ENCODE results near the gene MN1. TPM values are rescaled to one million over a fixed set of nuclear protein-coding genes. Genes with fewer than 3 reads are reported as not detected.

The MN1 gene
- polyA plus RNA-seq, 3 donors = 0.06 to 0.38 (median 0.29) TPM

DNA sequence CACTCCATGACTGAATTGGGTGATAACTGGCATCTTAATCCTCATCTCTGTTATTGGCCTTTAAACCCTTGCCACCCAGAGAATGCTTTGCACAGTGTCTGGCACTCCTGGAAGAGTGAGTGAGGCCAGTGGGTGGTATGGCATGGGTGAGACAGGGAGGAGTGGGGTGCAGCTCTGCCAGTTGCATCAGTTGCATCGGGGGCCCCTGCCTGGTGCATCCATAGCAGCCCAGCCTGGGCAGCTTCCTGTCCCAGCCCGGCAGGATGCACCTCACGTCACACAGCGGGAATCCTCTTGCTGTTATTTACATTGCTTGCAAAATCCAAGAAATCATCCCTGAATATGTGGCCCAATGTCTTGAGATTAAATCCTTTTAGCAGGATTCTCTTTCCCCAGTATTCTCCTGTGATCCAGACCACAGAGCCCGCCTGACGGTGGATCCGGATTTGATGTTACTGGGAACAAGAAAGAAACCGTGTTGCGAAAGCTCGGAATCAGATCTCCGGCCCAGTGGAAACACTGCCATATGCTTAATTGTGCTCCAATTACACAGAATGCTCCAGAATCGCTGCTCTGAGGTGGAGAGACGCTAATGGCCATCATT, 37.6 kb upstream of the MN1 start:
- H3K27me3 ChIP-seq (ENCODE audit: control insufficient read depth in 2 of 2, insufficient read depth in 2 of 2, low read length in 2 of 2) = no peaks in the 10 kb centered on the region
- peaks cover 2 to 9% (median 4%) of the 10 kb centered on the region in 7 donors for H3K9me3 Mint-ChIP-seq
- peaks cover 0 to 1% of the 10 kb centered on the region in 2 donors for H3K36me3 ChIP-seq (replicated peaks in 1 of 2; ENCODE audit: control insufficient read depth in 1 of 2, insufficient read depth in 2 of 2, low read length in 2 of 2)
- WGBS (ENCODE audit: insufficient coverage) = 91% methylated on average over 13 of the region's 13 CpGs
- no peak overlapping the region for H3K4me2 ChIP-seq (replicated peaks; ENCODE audit: extremely low read depth, low read length, poor library complexity, severe bottlenecking)
- H3K4me3 ChIP-seq (replicated peaks in 1 of 3; ENCODE audit: low read depth in 2 of 3, low read length in 3 of 3) = no peak overlapping the region
- H3K27ac ChIP-seq (ENCODE audit: low read depth in 1 of 2, low read length in 2 of 2) = no peak overlapping the region
- intact Hi-C loops (cut with micrococcal nuclease) = no loop called here
- H2AFZ ChIP-seq (ENCODE audit: insufficient read depth, low read depth, low read length, poor library complexity, severe bottlenecking) = no peak overlapping the region
- no peak overlapping the region for H3K27ac Mint-ChIP-seq
- H3K4me1 ChIP-seq (ENCODE audit: control insufficient read depth in 1 of 2, insufficient read depth in 2 of 2, low read length in 2 of 2) = no peaks in the 10 kb centered on the region
- no peak for DNase-seq
- H3K36me3 Mint-ChIP-seq = peaks cover 4 to 18% of the 10 kb centered on the region in 2 donors
- no peak overlapping the region for H3K9ac ChIP-seq (ENCODE audit: insufficient read depth, low read length, poor library complexity, severe bottlenecking)
- TF ChIP-seq, protein P1, sequence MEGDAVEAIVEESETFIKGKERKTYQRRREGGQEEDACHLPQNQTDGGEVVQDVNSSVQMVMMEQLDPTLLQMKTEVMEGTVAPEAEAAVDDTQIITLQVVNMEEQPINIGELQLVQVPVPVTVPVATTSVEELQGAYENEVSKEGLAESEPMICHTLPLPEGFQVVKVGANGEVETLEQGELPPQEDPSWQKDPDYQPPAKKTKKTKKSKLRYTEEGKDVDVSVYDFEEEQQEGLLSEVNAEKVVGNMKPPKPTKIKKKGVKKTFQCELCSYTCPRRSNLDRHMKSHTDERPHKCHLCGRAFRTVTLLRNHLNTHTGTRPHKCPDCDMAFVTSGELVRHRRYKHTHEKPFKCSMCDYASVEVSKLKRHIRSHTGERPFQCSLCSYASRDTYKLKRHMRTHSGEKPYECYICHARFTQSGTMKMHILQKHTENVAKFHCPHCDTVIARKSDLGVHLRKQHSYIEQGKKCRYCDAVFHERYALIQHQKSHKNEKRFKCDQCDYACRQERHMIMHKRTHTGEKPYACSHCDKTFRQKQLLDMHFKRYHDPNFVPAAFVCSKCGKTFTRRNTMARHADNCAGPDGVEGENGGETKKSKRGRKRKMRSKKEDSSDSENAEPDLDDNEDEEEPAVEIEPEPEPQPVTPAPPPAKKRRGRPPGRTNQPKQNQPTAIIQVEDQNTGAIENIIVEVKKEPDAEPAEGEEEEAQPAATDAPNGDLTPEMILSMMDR (IDR thresholded peaks at IDR 0.05) = no peak
- no peak overlapping the region for H3K4me3 Mint-ChIP-seq
- no peaks in the 10 kb centered on the region for H3K79me2 ChIP-seq (ENCODE audit: insufficient read depth, low read length)
- H3K4me1 Mint-ChIP-seq = no peaks in the 10 kb centered on the region
- peaks cover 0 to 7% (median 2%) of the 10 kb centered on the region in 3 donors for H3K27me3 Mint-ChIP-seq (ENCODE audit: low read depth in 3 of 3)
- no peaks in the 10 kb centered on the region for H4K20me1 ChIP-seq (ENCODE audit: insufficient read depth, low read length)
- peaks cover 0 to 3% of the 10 kb centered on the region in 2 donors for H3K9me3 ChIP-seq (replicated peaks in 1 of 2; ENCODE audit: control insufficient read depth in 1 of 2, insufficient read depth in 1 of 2, low read length in 2 of 2)

DNA sequence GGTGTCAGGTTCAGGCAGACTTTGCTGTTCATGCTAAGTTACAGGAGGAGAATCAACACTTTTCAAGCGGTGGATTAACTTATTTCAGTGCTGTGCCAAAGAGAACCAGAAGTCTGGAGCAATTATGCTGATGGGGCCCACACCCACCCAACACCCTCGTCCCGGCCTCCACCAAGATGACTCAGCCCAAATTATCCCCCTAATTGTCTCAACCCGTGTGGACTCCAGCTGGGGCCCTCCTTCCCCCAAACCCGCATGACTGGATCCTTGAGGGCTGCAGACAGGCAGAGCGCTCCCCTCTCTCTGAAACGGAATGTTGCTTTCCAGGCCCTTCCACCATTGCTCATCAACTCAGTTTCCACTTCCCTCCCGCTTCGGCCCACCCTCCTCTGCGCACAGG, 34.6 kb upstream of the MN1 start:
- H3K4me3 Mint-ChIP-seq = no peak overlapping the region
- Histone ChIP-seq H3K4me2 (replicated peaks; ENCODE audit: extremely low read depth, low read length, poor library complexity, severe bottlenecking) (no peak overlapping the region), H3K27ac (ENCODE audit: low read depth in 1 of 2, low read length in 2 of 2) (no peak overlapping the region), H4K20me1 (ENCODE audit: insufficient read depth, low read length) (no peaks in the 10 kb centered on the region), H3K36me3 (replicated peaks in 1 of 2; ENCODE audit: control insufficient read depth in 1 of 2, insufficient read depth in 2 of 2, low read length in 2 of 2) (no peaks in the 10 kb centered on the region), H3K4me1 (ENCODE audit: control insufficient read depth in 1 of 2, insufficient read depth in 2 of 2, low read length in 2 of 2) (no peaks in the 10 kb centered on the region), H3K9ac (ENCODE audit: insufficient read depth, low read length, poor library complexity, severe bottlenecking) (no peak overlapping the region), H3K9me3 (replicated peaks in 1 of 2; ENCODE audit: control insufficient read depth in 1 of 2, insufficient read depth in 1 of 2, low read length in 2 of 2) (peaks cover 0 to 3% of the 10 kb centered on the region in 2 donors), H3K4me3 (replicated peaks in 1 of 3; ENCODE audit: low read depth in 2 of 3, low read length in 3 of 3) (no peak overlapping the region), H2AFZ (ENCODE audit: insufficient read depth, low read depth, low read length, poor library complexity, severe bottlenecking) (no peak overlapping the region), H3K27me3 (ENCODE audit: control insufficient read depth in 2 of 2, insufficient read depth in 2 of 2, low read length in 2 of 2) (no peaks in the 10 kb centered on the region), H3K79me2 (ENCODE audit: insufficient read depth, low read length) (no peaks in the 10 kb centered on the region)
- DNase-seq = no peak
- no peaks in the 10 kb centered on the region for H3K4me1 Mint-ChIP-seq
- H3K27ac Mint-ChIP-seq = no peak overlapping the region
- TF ChIP-seq, protein P1 (IDR thresholded peaks at IDR 0.05) = no peak
- H3K36me3 Mint-ChIP-seq = peaks cover 0 to 3% of the 10 kb centered on the region in 2 donors
- 19% methylated on average over 4 of the region's 10 CpGs for WGBS (ENCODE audit: insufficient coverage)
- H3K9me3 Mint-ChIP-seq = peaks cover 2 to 9% (median 4%) of the 10 kb centered on the region in 7 donors
- peaks cover 0 to 5% (median 4%) of the 10 kb centered on the region in 3 donors for H3K27me3 Mint-ChIP-seq (ENCODE audit: low read depth in 3 of 3)
- intact Hi-C loops (cut with micrococcal nuclease) = no loop called here

All from CD14-positive monocyte (primary cell).